ENCODE measurements around the gene CBLN1.

GRCh38 chr16:49261930-49262329 is 19.7 kb downstream of the CBLN1 start:
- TF ChIP-seq FOXA1 (IDR thresholded peaks at IDR 0.05) (no peak), SUZ12 (IDR thresholded peaks at IDR 0.05) (no peak), TARDBP (IDR thresholded peaks at IDR 0.05) (no peak), BHLHE40 (IDR thresholded peaks at IDR 0.05; ENCODE audit: borderline replicate concordance) (no peak), NFRKB (IDR thresholded peaks at IDR 0.05) (no peak), SP1 (IDR thresholded peaks at IDR 0.05) (no peak), HDGF (IDR thresholded peaks at IDR 0.05; ENCODE audit: borderline replicate concordance) (no peak)

All from HEK293T (cell line).